Parathyroid adenoma (tissue), 2 donors: ENCODE measurements around the gene CNOT6.
"Not testable (repeated sequence)": the region's sequence is repeated elsewhere in the genome, so short reads cannot be mapped to it uniquely, and the experiment has no call there.

Experiments used
- H2AFZ ChIP-seq: fragments of 300-600 bp; sonication (generic); one replicate; pipeline ENCODE4 v1.7.0; 2017; ENCODE audit warnings: antibody characterized with exemption, mild to moderate bottlenecking
- H3K27ac ChIP-seq: fragments of 300-600 bp; sonication (generic); one replicate; pipeline ENCODE4 v1.7.0; 2017
- H3K27me3 ChIP-seq: fragments of 300-600 bp; sonication (generic); one replicate; pipeline ENCODE4 v1.7.0; 2017; ENCODE audit warnings: low read length; ENCODE audit not compliant: control insufficient read depth, insufficient read depth
- H3K36me3 ChIP-seq: fragments of 300-600 bp; sonication (generic); one replicate; pipeline ENCODE4 v1.7.0; 2017; ENCODE audit warnings: low read length; ENCODE audit not compliant: control insufficient read depth, insufficient read depth
- H3K4me1 ChIP-seq: fragments of 300-600 bp; sonication (generic); one replicate; pipeline ENCODE4 v1.7.0; 2017; ENCODE audit warnings: control low read depth
- H3K4me2 ChIP-seq: fragments of 300-600 bp; sonication (generic); one replicate; pipeline ENCODE4 v1.7.0; 2017; ENCODE audit warnings: low read length
- H3K4me3 ChIP-seq: fragments of 300-600 bp; sonication (generic); one replicate; pipeline ENCODE4 v1.7.0; 2017; ENCODE audit warnings: low read depth, low read length
- H3K79me2 ChIP-seq: fragments of 300-600 bp; sonication (generic); one replicate; pipeline ENCODE4 v1.7.0; 2017; ENCODE audit warnings: control low read depth
- H3K9ac ChIP-seq: fragments of 300-600 bp; sonication (generic); one replicate; pipeline ENCODE4 v1.7.0; 2017; ENCODE audit warnings: mild to moderate bottlenecking
- H3K9me3 ChIP-seq: fragments of 300-600 bp; sonication (generic); one replicate; pipeline ENCODE4 v1.7.0; 2017; ENCODE audit warnings: low read length; ENCODE audit not compliant: control insufficient read depth
- CTCF ChIP-seq: fragments of 300-600 bp; sonication (generic); IDR thresholded peaks from one replicate; pipeline ENCODE4 v1.7.0; 2017; ENCODE audit warnings: antibody characterized with exemption, mild to moderate bottlenecking
- donor health status: primary hyperparathyroidism.

The CNOT6 gene

GRCh38 chr5:180460834-180461233, 33.3 kb upstream of the CNOT6 start:
- no peak for TF ChIP-seq CTCF
- Histone ChIP-seq H3K4me2 (no peak overlapping the region), H3K27me3 (no peaks in the 10 kb centered on the region)

GRCh38 chr5:180461303-180461702, 32.9 kb upstream of the CNOT6 start:
- Histone ChIP-seq H3K27me3 (no peaks in the 10 kb centered on the region), H3K79me2 (no peaks in the 10 kb centered on the region), H3K4me3 (no peak overlapping the region), H3K4me2 (no peak overlapping the region), H2AFZ (no peak overlapping the region), H3K27ac (no peak overlapping the region), H3K36me3 (no peaks in the 10 kb centered on the region), H3K9ac (no peak overlapping the region), H3K9me3 (no peaks in the 10 kb centered on the region), H3K4me1 (no peaks in the 10 kb centered on the region)
- TF ChIP-seq CTCF = no peak

More at GRCh38 chr5:180460834-180461233, 33.3 kb upstream of the CNOT6 start:
- Histone ChIP-seq H3K4me3 (no peak overlapping the region), H3K4me1 (no peaks in the 10 kb centered on the region), H3K27ac (no peak overlapping the region), H3K9me3 (no peaks in the 10 kb centered on the region), H3K9ac (no peak overlapping the region), H3K79me2 (no peaks in the 10 kb centered on the region), H3K36me3 (no peaks in the 10 kb centered on the region), H2AFZ (no peak overlapping the region)

- Histone ChIP-seq H3K4me3 (no peak overlapping the region), H2AFZ (no peak overlapping the region), H3K27me3 (no peaks in the 10 kb centered on the region), H3K9ac (no peak overlapping the region), H3K9me3 (no peaks in the 10 kb centered on the region), H3K79me2 (no peaks in the 10 kb centered on the region), H3K27ac (no peak overlapping the region), H3K4me1 (no peaks in the 10 kb centered on the region), H3K4me2 (no peak overlapping the region), H3K36me3 (no peaks in the 10 kb centered on the region)
- no peak for TF ChIP-seq CTCF
Observed at GRCh38 chr5:180463216-180463900, 30.8 kb upstream of the CNOT6 start.

- Histone ChIP-seq H3K79me2 (no peaks in the 10 kb centered on the region), H3K27ac (no peak overlapping the region), H3K4me2 (no peak overlapping the region), H2AFZ (no peak overlapping the region), H3K27me3 (no peaks in the 10 kb centered on the region), H3K4me1 (no peaks in the 10 kb centered on the region), H3K9me3 (no peaks in the 10 kb centered on the region), H3K36me3 (no peaks in the 10 kb centered on the region), H3K9ac (no peak overlapping the region), H3K4me3 (no peak overlapping the region)
- no peak for TF ChIP-seq CTCF
Observed at GRCh38 chr5:180463916-180464602, 30.1 kb upstream of the CNOT6 start.

GRCh38 chr5:180464603-180464970, 29.6 kb upstream of the CNOT6 start:
- no peak overlapping the region for H2AFZ ChIP-seq
- no peak overlapping the region for H3K27ac ChIP-seq
- no peaks in the 10 kb centered on the region for H3K4me1 ChIP-seq
- no peaks in the 10 kb centered on the region for H3K36me3 ChIP-seq
- H3K79me2 ChIP-seq = no peaks in the 10 kb centered on the region
- no peaks in the 10 kb centered on the region for H3K27me3 ChIP-seq
- no peak overlapping the region for H3K4me2 ChIP-seq
- H3K9ac ChIP-seq = no peak overlapping the region
- no peak overlapping the region for H3K4me3 ChIP-seq
- no peak for TF ChIP-seq CTCF
- H3K9me3 ChIP-seq = no peaks in the 10 kb centered on the region

GRCh38 chr5:180465052-180465451, 29.1 kb upstream of the CNOT6 start:
- H3K79me2 ChIP-seq = not testable (repeated sequence)

More at GRCh38 chr5:180465052-180465451, 29.1 kb upstream of the CNOT6 start:
- not testable (repeated sequence) for H3K9me3 ChIP-seq, H3K27me3 ChIP-seq, H3K27ac ChIP-seq, H3K4me1 ChIP-seq, H3K9ac ChIP-seq, H3K36me3 ChIP-seq, H2AFZ ChIP-seq, H3K4me2 ChIP-seq, H3K4me3 ChIP-seq
